ENCODE results near the gene SMARCC2.

SMARCC2 gene

DNA sequence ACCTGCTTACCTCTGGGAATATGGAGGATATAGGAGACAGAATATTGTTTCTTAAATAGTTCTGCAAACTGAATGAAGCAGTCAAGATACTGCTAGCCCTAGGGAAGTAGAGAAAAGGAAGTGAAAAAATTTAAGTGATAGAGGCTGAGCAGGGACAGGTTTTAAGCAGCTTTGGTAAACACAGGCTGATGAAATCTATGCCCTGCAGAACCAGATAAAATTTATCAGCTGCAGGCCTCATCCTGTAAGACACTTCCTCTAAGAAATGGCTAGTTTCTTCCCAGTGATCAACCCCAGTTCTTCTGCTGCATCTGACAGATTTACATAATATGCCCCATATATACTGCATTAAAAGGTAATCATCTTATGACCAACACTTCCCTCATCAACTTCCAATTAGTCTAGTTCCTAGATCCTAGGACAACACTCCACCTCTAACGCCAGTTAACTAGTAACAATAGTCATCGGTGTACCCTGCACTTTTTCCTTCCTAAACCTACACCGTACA is 62.5 kb downstream of the SMARCC2 start:
- no peaks in the 10 kb centered on the region for H3K9me3 ChIP-seq (ENCODE audit: control insufficient read depth, insufficient read depth, low read depth, low read length)
- peaks cover 6 to 34% of the 10 kb centered on the region in 2 experiments; a peak in 2 of 3 replicates for H3K36me3 ChIP-seq (ENCODE audit: control insufficient read depth in 2 of 2, insufficient read depth in 1 of 2, low read length in 2 of 2)
- POLR2A ChIA-PET, result interaction anchor here (0.9 to 3.8 kb wide), 9 partner anchors 9 to 63 kb away, joined by 3 to 99 read pairs (median 18); partner anchors contain the start of genes MYL6B, PA2G4, RPL41 and SMARCC2
- CTCF ChIA-PET, result interaction anchor here (0.5 to 6.8 kb wide), 11 partner anchors 10 to 444 kb away, joined by 3 to 65 read pairs (median 3); partner anchors contain the start of genes COQ10A, MYL6, RNF41 and SMARCC2
- no peak overlapping the region for H3K27ac ChIP-seq (ENCODE audit: extremely low read depth, low read depth, low read length)
- TF ChIP-seq BCL11A (tag by site-specific recombination; IDR thresholded peaks at IDR 0.05; ENCODE audit: low read depth) (no peak), IKZF3 (tag by site-specific recombination; IDR thresholded peaks at IDR 0.05) (no peak), INSM2 (tag by site-specific recombination; IDR thresholded peaks at IDR 0.05) (no peak), ZNF23 (tag by site-specific recombination; IDR thresholded peaks at IDR 0.05; ENCODE audit: borderline replicate concordance) (no peak), ZFHX2 (tag by site-specific recombination; conservative IDR thresholded peaks at IDR 0.05) (no peak), ZNF335 (tag by site-specific recombination; conservative IDR thresholded peaks at IDR 0.05) (no peak), ZNF473 (tag by site-specific recombination; IDR thresholded peaks at IDR 0.05) (no peak), ZNF341 (tag by site-specific recombination; IDR thresholded peaks at IDR 0.05; ENCODE audit: low read depth) (no peak), ZNF146 (tag by site-specific recombination; IDR thresholded peaks at IDR 0.05) (no peak), ZBTB44 (tag by site-specific recombination; IDR thresholded peaks at IDR 0.05) (no peak), ZNF112 (tag by site-specific recombination; IDR thresholded peaks at IDR 0.05) (no peak), PRDM1 (tag by site-specific recombination; IDR thresholded peaks at IDR 0.05) (no peak)
- peaks cover 9% of the 10 kb centered on the region for H3K4me1 ChIP-seq (ENCODE audit: control insufficient read depth, insufficient read depth, low read length)
- no peak overlapping the region for H3K4me3 ChIP-seq (ENCODE audit: low read depth, low read length)

GRCh38 chr12:56124133-56124532 is 65.2 kb downstream of the SMARCC2 start:
- Histone ChIP-seq H3K4me3 (ENCODE audit: low read depth, low read length) (no peak overlapping the region), H3K27ac (ENCODE audit: extremely low read depth, low read depth, low read length) (no peak overlapping the region), H3K36me3 (ENCODE audit: control insufficient read depth in 2 of 2, insufficient read depth in 1 of 2, low read length in 2 of 2) (peaks cover 0 to 38% of the 10 kb centered on the region in 2 experiments; a peak in 2 of 3 replicates), H3K4me1 (ENCODE audit: control insufficient read depth, insufficient read depth, low read length) (peaks cover 10% of the 10 kb centered on the region), H3K9me3 (ENCODE audit: control insufficient read depth, insufficient read depth, low read depth, low read length) (no peaks in the 10 kb centered on the region)
- ChIA-PET POLR2A (interaction anchor here (0.9 to 2.0 kb wide), 3 partner anchors 35 to 65 kb away, joined by 3 to 6 read pairs (median 4); partner anchors contain the start of gene SMARCC2), CTCF (interaction anchor here (0.6 to 6.8 kb wide), 9 partner anchors 15 to 411 kb away, joined by 3 to 65 read pairs (median 3); partner anchors contain the start of gene SMARCC2)
- TF ChIP-seq ZNF202 (tag by site-specific recombination; IDR thresholded peaks at IDR 0.05; ENCODE audit: borderline replicate concordance), result no peak
- no peak for TF ChIP-seq ZNF747 (tag by site-specific recombination; IDR thresholded peaks at IDR 0.05)
- 0 out of 2 replicates have a peak, but pooled peaks have one; percentile 33 for TF ChIP-seq ZFP37 (tag by site-specific recombination; IDR thresholded peaks at IDR 0.05)

- Histone ChIP-seq H3K27ac (ENCODE audit: extremely low read depth, low read depth, low read length) (no peak overlapping the region), H3K36me3 (ENCODE audit: control insufficient read depth in 2 of 2, insufficient read depth in 1 of 2, low read length in 2 of 2) (peaks cover 0 to 40% of the 10 kb centered on the region in 2 experiments; a peak in 2 of 3 replicates), H3K4me3 (ENCODE audit: low read depth, low read length) (no peak overlapping the region), H3K9me3 (ENCODE audit: control insufficient read depth, insufficient read depth, low read depth, low read length) (no peaks in the 10 kb centered on the region), H3K4me1 (ENCODE audit: control insufficient read depth, insufficient read depth, low read length) (peaks cover 14% of the 10 kb centered on the region)
- ChIA-PET CTCF (interaction anchor here (0.6 to 1.1 kb wide), 3 partner anchors 67 to 109 kb away, joined by 3 to 6 read pairs (median 4); partner anchors contain the start of gene SMARCC2), POLR2A (interaction anchor here (1.3 to 1.6 kb wide), 2 partner anchors 67 to 136 kb away, joined by 3 to 4 read pairs; partner anchors contain the start of genes ANKRD52 and SMARCC2)
- TF ChIP-seq ZIC2 (tag by site-specific recombination; IDR thresholded peaks at IDR 0.05) (no peak), ZNF621 (tag by site-specific recombination; IDR thresholded peaks at IDR 0.05) (no peak), YY2 (tag by site-specific recombination; IDR thresholded peaks at IDR 0.05) (no peak), SCRT1 (tag by site-specific recombination; IDR thresholded peaks at IDR 0.05; ENCODE audit: borderline replicate concordance) (no peak), ZNF335 (tag by site-specific recombination; conservative IDR thresholded peaks at IDR 0.05) (no peak), ZNF624 (tag by site-specific recombination; IDR thresholded peaks at IDR 0.05) (no peak), REPIN1 (tag by site-specific recombination; IDR thresholded peaks at IDR 0.05; ENCODE audit: low read depth) (no peak), ZNF324 (tag by site-specific recombination; IDR thresholded peaks at IDR 0.05) (no peak), ZBTB21 (tag by site-specific recombination; IDR thresholded peaks at IDR 0.05) (no peak), ZNF596 (tag by site-specific recombination; IDR thresholded peaks at IDR 0.05) (no peak), ZBTB6 (tag by site-specific recombination; IDR thresholded peaks at IDR 0.05) (no peak), PRDM1 (tag by site-specific recombination; IDR thresholded peaks at IDR 0.05) (no peak)
- TF ChIP-seq, protein P1, sequence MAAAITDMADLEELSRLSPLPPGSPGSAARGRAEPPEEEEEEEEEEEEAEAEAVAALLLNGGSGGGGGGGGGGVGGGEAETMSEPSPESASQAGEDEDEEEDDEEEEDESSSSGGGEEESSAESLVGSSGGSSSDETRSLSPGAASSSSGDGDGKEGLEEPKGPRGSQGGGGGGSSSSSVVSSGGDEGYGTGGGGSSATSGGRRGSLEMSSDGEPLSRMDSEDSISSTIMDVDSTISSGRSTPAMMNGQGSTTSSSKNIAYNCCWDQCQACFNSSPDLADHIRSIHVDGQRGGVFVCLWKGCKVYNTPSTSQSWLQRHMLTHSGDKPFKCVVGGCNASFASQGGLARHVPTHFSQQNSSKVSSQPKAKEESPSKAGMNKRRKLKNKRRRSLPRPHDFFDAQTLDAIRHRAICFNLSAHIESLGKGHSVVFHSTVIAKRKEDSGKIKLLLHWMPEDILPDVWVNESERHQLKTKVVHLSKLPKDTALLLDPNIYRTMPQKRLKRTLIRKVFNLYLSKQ (tag by site-specific recombination; IDR thresholded peaks at IDR 0.05; ENCODE audit: borderline replicate concordance), result no peak
Measured at GRCh38 chr12:56122637-56123036, 66.6 kb downstream of the SMARCC2 start.

Data from HEK293 (cell line).